ENCODE data around the gene HCN3. TPM values are rescaled to one million over a fixed set of nuclear protein-coding genes. Genes with fewer than 3 reads are reported as not detected.

The HCN3 gene
- total and polyA plus RNA-seq, 2 donors (not counting 1 experiment from before 2014, with no cell fraction given), result 6.2 to 9.2 TPM

- no peaks in the 10 kb centered on the region for H3K27me3 Mint-ChIP-seq
- H3K4me1 ChIP-seq (ENCODE audit: control insufficient read depth in 2 of 2, insufficient read depth in 2 of 2, low read length in 2 of 2), result peaks cover 17 to 35% of the 10 kb centered on the region in 2 donors
- peak within 1 kb of the TSS in 4 of 5 experiments; percentile 32 to 52 (median 51) for H3K4me3 ChIP-seq (ENCODE audit: control extremely low read depth in 1 of 5, extremely low read depth in 1 of 5, insufficient read depth in 1 of 5, low read depth in 2 of 5, low read length in 4 of 5)
Measured at GRCh38 chr1:155320661-155321617, 43.7 kb downstream of the HCN3 start, which contains the start of gene RUSC1. RUSC1 (plus strand) TSS chr1:155320894; CDS start chr1:155321774, 880 bp downstream.

More at GRCh38 chr1:155320661-155321617, 43.7 kb downstream of the HCN3 start, which contains the start of gene RUSC1:
- 28% methylated on average over 42 of the region's 51 CpGs for WGBS (ENCODE audit: insufficient coverage)
- H2AFZ ChIP-seq (ENCODE audit: insufficient read depth, low read depth, low read length, poor library complexity, severe bottlenecking), result peak within 1 kb of the TSS; percentile 76
- Mint-ChIP-seq H3K4me3 (peak within 1 kb of the TSS; percentile 83), H3K9me3 (ENCODE audit: insufficient read depth) (no peaks in the 10 kb centered on the region), H3K4me1 (peaks cover 36% of the 10 kb centered on the region), H3K27ac (peak within 1 kb of the TSS; percentile 50)
- TF ChIP-seq, protein P1, sequence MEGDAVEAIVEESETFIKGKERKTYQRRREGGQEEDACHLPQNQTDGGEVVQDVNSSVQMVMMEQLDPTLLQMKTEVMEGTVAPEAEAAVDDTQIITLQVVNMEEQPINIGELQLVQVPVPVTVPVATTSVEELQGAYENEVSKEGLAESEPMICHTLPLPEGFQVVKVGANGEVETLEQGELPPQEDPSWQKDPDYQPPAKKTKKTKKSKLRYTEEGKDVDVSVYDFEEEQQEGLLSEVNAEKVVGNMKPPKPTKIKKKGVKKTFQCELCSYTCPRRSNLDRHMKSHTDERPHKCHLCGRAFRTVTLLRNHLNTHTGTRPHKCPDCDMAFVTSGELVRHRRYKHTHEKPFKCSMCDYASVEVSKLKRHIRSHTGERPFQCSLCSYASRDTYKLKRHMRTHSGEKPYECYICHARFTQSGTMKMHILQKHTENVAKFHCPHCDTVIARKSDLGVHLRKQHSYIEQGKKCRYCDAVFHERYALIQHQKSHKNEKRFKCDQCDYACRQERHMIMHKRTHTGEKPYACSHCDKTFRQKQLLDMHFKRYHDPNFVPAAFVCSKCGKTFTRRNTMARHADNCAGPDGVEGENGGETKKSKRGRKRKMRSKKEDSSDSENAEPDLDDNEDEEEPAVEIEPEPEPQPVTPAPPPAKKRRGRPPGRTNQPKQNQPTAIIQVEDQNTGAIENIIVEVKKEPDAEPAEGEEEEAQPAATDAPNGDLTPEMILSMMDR (IDR thresholded peaks at IDR 0.05), result no peak
- no peak for TF ChIP-seq EZH2 (IDR thresholded peaks at IDR 0.05; ENCODE audit: borderline replicate concordance, insufficient read depth, low read depth, low read length, poor library complexity, severe bottlenecking)
- DNase-seq (peak; percentile 81), ATAC-seq (ENCODE audit: low read depth) (peak; percentile 40)
- peaks cover 0 to 3% of the 10 kb centered on the region in 2 experiments for H3K36me3 ChIP-seq (replicated peaks in 1 of 2; ENCODE audit: control extremely low read depth in 1 of 2, control insufficient read depth in 1 of 2, extremely low read depth in 1 of 2, insufficient read depth in 2 of 2, low read length in 1 of 2)
- H3K9me3 ChIP-seq (ENCODE audit: control extremely low read depth in 1 of 3, control insufficient read depth in 2 of 3, insufficient read depth in 1 of 3, low read length in 2 of 3), result peaks cover 0 to 2% (median 0%) of the 10 kb centered on the region in 3 donors
- ChIA-PET CTCF (interaction anchor here (0.8 to 6.5 kb wide), 10 partner anchors 9 to 146 kb away, joined by 3 to 128 read pairs (median 7); partner anchors contain the start of genes CLK2, FDPS, MTX1 and THBS3), POLR2A (interaction anchor here (0.6 to 1.6 kb wide), 3 partner anchors 48 to 112 kb away, joined by 3 to 6 read pairs (median 3); partner anchors contain the start of genes CLK2 and MTX1)
- peaks cover 4% of the 10 kb centered on the region for H3K79me2 ChIP-seq (ENCODE audit: control insufficient read depth, insufficient read depth, low read length)
- no peaks in the 10 kb centered on the region for H3K27me3 ChIP-seq (replicated peaks in 1 of 4; ENCODE audit: control extremely low read depth in 1 of 4, control insufficient read depth in 3 of 4, insufficient read depth in 4 of 4, low read length in 3 of 4)
- no peaks in the 10 kb centered on the region for H4K20me1 ChIP-seq (ENCODE audit: control insufficient read depth, insufficient read depth, low read length, poor library complexity, severe bottlenecking)
- H3K27ac ChIP-seq (ENCODE audit: low read length in 2 of 2), result no peak within 1 kb of the TSS
- H3K4me2 ChIP-seq (replicated peaks; ENCODE audit: low read depth, low read length, poor library complexity, severe bottlenecking), result peak within 1 kb of the TSS; percentile 95
- intact Hi-C loops (cut with micrococcal nuclease), result loop anchor here (1.0 to 10.0 kb wide), 3 partner anchors 43 to 1184 kb away; partner anchors contain the start of gene MEF2D
- peak within 1 kb of the TSS; percentile 62 for H3K9ac ChIP-seq (ENCODE audit: low read length)
